ENCODE results near the gene TENT4A. TPM values are rescaled to one million over a fixed set of nuclear protein-coding genes. Genes with fewer than 3 reads are reported as not detected.

The TENT4A gene
- total RNA-seq, 2 experiments from 2014 or later = 37.4 to 55.3 TPM

GRCh38 chr5:6716629-6717149 is 3.5 kb downstream of the TENT4A start:
- Mint-ChIP-seq H3K9me3 (ENCODE audit: low read depth) (no peaks in the 10 kb centered on the region), H3K36me3 (peaks cover 35% of the 10 kb centered on the region), H3K27me3 (no peaks in the 10 kb centered on the region), H3K27ac (peak overlapping the region; percentile 26), H3K4me3 (peak overlapping the region; percentile 88), H3K4me1 (peaks cover 61% of the 10 kb centered on the region)
- DNase-seq (no peak), ATAC-seq (no peak)
- CTCF ChIA-PET = interaction anchor here (1.0 to 1.2 kb wide), 3 partner anchors 12 to 28 kb away, joined by 3 to 4 read pairs (median 3); no protein-coding TSS in a partner anchor

- Mint-ChIP-seq H3K36me3 (peaks cover 36% of the 10 kb centered on the region), H3K27me3 (no peaks in the 10 kb centered on the region), H3K9me3 (ENCODE audit: low read depth) (no peaks in the 10 kb centered on the region), H3K4me3 (no peak overlapping the region), H3K4me1 (peaks cover 62% of the 10 kb centered on the region), H3K27ac (no peak overlapping the region)
- no peak for DNase-seq
- ATAC-seq = no peak
- CTCF ChIA-PET = interaction anchor here (1.0 to 1.1 kb wide), 2 partner anchors 15 to 27 kb away, joined by 3 to 4 read pairs; no protein-coding TSS in a partner anchor
Measured at GRCh38 chr5:6717247-6717646, 4.0 kb downstream of the TENT4A start.

DNA sequence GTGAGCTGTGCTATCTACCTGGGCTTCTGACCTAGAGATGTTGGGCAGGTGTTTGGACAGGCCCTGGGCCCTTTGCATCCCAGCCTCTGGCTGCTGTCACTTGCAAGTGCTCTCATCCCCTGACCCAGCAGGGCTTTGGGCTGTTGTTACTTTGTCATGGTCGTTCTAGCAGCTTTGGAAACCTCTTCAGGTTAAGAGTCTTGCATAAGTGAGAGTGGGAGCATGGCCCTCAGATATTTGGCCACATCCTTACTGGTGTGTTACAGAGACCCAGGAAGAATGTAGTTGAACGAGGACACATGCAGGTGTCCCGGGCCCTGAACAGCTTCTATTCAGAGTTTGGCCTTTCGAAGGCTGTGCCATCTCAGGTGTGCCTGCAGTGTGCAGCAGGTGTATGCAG is 4.5 kb downstream of the TENT4A start:
- DNase-seq = no peak

GRCh38 chr5:6718161-6718681 is 5.0 kb downstream of the TENT4A start:
- no peaks in the 10 kb centered on the region for H3K9me3 Mint-ChIP-seq (ENCODE audit: low read depth)
- H3K27ac Mint-ChIP-seq = no peak overlapping the region
- DNase-seq = no peak
- no peak for ATAC-seq
- H3K36me3 Mint-ChIP-seq = peaks cover 38% of the 10 kb centered on the region
- H3K4me3 Mint-ChIP-seq = no peak overlapping the region
- no peaks in the 10 kb centered on the region for H3K27me3 Mint-ChIP-seq
- CTCF ChIA-PET = no interaction called here
- peaks cover 69% of the 10 kb centered on the region for H3K4me1 Mint-ChIP-seq

More for the DNA sequence above, 4.5 kb downstream of the TENT4A start:
- H3K27ac Mint-ChIP-seq = no peak overlapping the region
- CTCF ChIA-PET = interaction anchor here (1.1 kb wide), 1 partner anchor 27 kb away, joined by 4 read pairs; no protein-coding TSS in a partner anchor
- peaks cover 66% of the 10 kb centered on the region for H3K4me1 Mint-ChIP-seq
- peaks cover 38% of the 10 kb centered on the region for H3K36me3 Mint-ChIP-seq
- no peaks in the 10 kb centered on the region for H3K9me3 Mint-ChIP-seq (ENCODE audit: low read depth)
- ATAC-seq = no peak
- no peaks in the 10 kb centered on the region for H3K27me3 Mint-ChIP-seq
- no peak overlapping the region for H3K4me3 Mint-ChIP-seq

- H3K36me3 Mint-ChIP-seq = peaks cover 43% of the 10 kb centered on the region
- ATAC-seq = no peak
- H3K27ac Mint-ChIP-seq = no peak overlapping the region
Measured at GRCh38 chr5:6718718-6719117, 5.5 kb downstream of the TENT4A start.

GRCh38 chr5:6719417-6719816 is 6.2 kb downstream of the TENT4A start:
- peaks cover 78% of the 10 kb centered on the region for H3K4me1 Mint-ChIP-seq
- no peak overlapping the region for H3K4me3 Mint-ChIP-seq
- no peaks in the 10 kb centered on the region for H3K27me3 Mint-ChIP-seq
- ATAC-seq (no peak), DNase-seq (no peak)
- H3K27ac Mint-ChIP-seq = no peak overlapping the region
- no peaks in the 10 kb centered on the region for H3K9me3 Mint-ChIP-seq (ENCODE audit: low read depth)
- CTCF ChIA-PET = no interaction called here
- H3K36me3 Mint-ChIP-seq = peaks cover 49% of the 10 kb centered on the region

More at GRCh38 chr5:6718718-6719117, 5.5 kb downstream of the TENT4A start:
- CTCF ChIA-PET = no interaction called here
- no peaks in the 10 kb centered on the region for H3K9me3 Mint-ChIP-seq (ENCODE audit: low read depth)
- no peak for DNase-seq
- no peak overlapping the region for H3K4me3 Mint-ChIP-seq
- peaks cover 74% of the 10 kb centered on the region for H3K4me1 Mint-ChIP-seq
- H3K27me3 Mint-ChIP-seq = no peaks in the 10 kb centered on the region

DNA sequence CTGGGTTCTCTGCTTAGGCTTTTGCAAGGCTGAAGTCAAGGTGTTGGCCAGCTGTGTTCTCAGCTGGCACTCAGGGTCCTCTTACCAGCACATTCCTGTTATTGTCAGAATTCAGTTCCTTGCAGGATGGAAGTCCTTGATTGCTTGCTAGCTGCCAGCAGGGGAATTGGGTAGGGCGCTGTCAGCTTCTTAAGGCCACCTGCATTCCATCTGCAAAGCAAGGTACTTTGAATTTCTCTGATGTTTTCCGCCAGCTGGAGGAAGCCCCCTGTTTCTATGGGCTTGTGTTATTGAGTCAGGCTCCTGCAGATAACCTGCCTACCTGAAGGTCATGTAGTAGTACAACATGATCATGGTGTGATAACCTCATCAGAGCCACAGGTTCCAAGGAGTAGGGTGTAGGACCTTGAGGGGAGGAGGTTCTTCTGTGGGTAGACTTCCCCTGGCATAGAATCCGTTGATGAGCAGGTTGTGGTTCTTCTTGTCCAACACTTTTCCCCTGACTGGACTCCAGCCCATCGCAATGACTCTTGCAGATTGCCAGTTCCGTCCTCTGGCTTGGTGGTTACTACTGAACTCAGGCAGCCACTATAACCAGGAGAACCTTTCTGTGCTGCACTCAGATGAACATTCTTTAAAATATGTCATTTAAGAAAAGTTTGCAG is 6.8 kb downstream of the TENT4A start:
- no peaks in the 10 kb centered on the region for H3K9me3 Mint-ChIP-seq (ENCODE audit: low read depth)
- H3K4me3 Mint-ChIP-seq = no peak overlapping the region
- H3K27ac Mint-ChIP-seq = peak overlapping the region; percentile 51
- peaks cover 48% of the 10 kb centered on the region for H3K36me3 Mint-ChIP-seq
- H3K27me3 Mint-ChIP-seq = no peaks in the 10 kb centered on the region
- ATAC-seq (no peak), DNase-seq (no peak)
- peaks cover 82% of the 10 kb centered on the region for H3K4me1 Mint-ChIP-seq
- CTCF ChIA-PET = no interaction called here

- no peaks in the 10 kb centered on the region for H3K27me3 Mint-ChIP-seq
- ATAC-seq (no peak), DNase-seq (no peak)
- H3K4me1 Mint-ChIP-seq = peaks cover 83% of the 10 kb centered on the region
- peaks cover 45% of the 10 kb centered on the region for H3K36me3 Mint-ChIP-seq
- H3K27ac Mint-ChIP-seq = no peak overlapping the region
- H3K9me3 Mint-ChIP-seq (ENCODE audit: low read depth) = no peaks in the 10 kb centered on the region
- CTCF ChIA-PET = no interaction called here
- no peak overlapping the region for H3K4me3 Mint-ChIP-seq
Measured at GRCh38 chr5:6720561-6720921, 7.3 kb downstream of the TENT4A start.

DNA sequence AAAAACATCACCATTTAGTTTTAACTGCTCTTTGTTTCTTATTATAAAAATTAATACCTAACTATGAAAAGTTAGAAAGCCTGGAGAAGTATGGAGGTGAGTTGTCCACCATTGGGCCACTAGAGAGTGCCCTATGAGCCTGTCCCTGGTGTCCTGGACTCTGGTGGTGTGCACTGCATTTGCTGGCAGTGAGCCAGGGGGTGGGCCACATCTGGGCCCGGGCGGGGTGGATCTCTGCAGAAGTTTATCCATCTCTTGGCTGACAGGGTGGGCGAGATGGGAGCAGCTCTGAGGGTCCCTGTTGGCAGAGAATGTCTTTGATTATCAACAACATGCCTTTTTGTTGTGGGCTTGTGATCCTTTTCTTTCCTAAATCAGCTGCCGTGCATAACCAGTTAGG is 8.2 kb downstream of the TENT4A start:
- H3K4me1 Mint-ChIP-seq = peaks cover 81% of the 10 kb centered on the region
- DNase-seq (no peak), ATAC-seq (no peak)
- peak overlapping the region; percentile 56 for H3K4me3 Mint-ChIP-seq
- no peaks in the 10 kb centered on the region for H3K9me3 Mint-ChIP-seq (ENCODE audit: low read depth)
- H3K27me3 Mint-ChIP-seq = no peaks in the 10 kb centered on the region
- CTCF ChIA-PET = no interaction called here
- H3K27ac Mint-ChIP-seq = peak overlapping the region; percentile 82
- H3K36me3 Mint-ChIP-seq = peaks cover 46% of the 10 kb centered on the region

DNA sequence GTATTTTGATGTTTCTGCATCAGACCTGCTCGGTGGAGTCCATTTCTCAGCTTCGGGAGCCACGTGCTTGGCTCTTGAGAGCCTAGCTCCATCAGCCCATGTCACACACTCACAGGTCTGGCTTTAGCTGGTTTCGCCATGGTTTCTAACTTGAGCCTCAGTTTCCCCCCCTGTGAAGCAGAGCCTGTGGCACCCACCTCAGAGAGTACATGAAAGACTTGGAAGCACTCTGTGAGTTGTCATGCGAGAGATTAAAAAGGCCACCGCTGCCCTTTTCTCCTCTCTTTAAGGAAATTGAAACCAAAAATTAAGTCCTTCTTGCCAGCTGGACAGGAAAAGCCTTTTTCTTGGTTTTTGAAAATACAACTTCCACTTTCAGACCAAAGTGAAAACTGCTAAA is 8.8 kb downstream of the TENT4A start:
- peak overlapping the region; percentile 82 for H3K27ac Mint-ChIP-seq
- no peaks in the 10 kb centered on the region for H3K27me3 Mint-ChIP-seq
- peaks cover 81% of the 10 kb centered on the region for H3K4me1 Mint-ChIP-seq
- peaks cover 43% of the 10 kb centered on the region for H3K36me3 Mint-ChIP-seq
- DNase-seq (no peak), ATAC-seq (peak; percentile 21)
- no peaks in the 10 kb centered on the region for H3K9me3 Mint-ChIP-seq (ENCODE audit: low read depth)
- CTCF ChIA-PET = interaction anchor here (0.7 kb wide), 1 partner anchor 29 kb away, joined by 3 read pairs; no protein-coding TSS in a partner anchor
- peak overlapping the region; percentile 56 for H3K4me3 Mint-ChIP-seq

DNA sequence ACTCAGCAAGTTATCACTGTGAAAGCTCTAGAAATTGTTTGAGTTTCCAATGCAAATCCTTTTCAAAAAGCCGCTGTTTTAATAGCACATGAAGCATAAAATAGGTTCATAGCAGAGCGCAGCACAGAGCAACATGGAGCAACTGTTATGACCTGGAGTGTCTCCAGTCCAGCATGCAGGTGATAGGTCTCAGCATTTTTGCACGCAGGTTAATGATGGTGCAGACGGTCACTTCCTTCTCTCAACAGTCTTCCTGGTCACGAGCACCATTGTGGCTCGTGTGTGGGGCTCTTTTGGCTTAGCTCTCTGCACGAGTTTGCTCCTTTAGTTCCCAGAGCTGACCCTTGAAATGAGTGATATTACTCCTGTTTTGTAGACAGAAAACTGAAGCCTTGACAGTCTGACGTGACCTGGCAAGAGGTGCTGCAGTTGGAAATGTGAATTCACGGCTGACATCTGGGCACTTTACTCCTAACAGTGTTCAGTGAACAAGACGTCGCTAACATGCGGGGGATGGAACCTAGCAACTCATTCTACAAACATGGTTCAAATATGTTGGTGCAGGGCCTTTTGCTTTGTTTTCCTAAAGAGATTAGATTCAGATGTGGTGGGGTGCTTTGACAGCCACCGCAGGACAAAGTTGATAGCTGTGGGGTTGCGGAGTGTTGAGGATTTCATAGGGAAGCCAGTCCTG is 10.0 kb downstream of the TENT4A start:
- H3K27me3 Mint-ChIP-seq = no peaks in the 10 kb centered on the region
- no peak for ATAC-seq
- CTCF ChIA-PET = no interaction called here

DNA sequence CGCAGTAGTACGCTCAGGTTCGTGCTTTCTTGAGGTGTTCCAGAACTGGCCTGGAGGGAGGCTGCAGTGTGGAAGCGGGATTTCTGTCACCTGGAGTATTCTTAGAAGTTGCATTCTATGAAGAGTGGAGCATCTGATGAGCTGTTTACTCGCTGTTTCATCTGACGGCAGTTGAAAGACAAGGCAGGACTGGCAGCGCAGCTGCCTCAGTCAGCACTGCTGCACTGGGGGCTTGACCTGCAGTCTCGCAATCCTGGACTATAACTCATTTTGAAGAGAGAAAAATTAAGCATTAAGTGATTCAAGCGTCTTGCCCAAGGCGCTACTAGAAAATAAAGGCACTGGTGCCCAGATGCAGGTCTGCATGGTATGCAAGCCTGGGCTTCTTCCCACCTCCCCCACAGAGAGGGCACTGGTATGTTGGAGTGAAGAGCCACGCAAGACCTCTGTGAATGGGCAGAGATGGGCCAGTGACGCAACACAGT is 10.6 kb downstream of the TENT4A start:
- Mint-ChIP-seq H3K27me3 (no peaks in the 10 kb centered on the region), H3K4me3 (no peak overlapping the region), H3K9me3 (ENCODE audit: low read depth) (no peaks in the 10 kb centered on the region), H3K4me1 (peaks cover 79% of the 10 kb centered on the region), H3K36me3 (peaks cover 32% of the 10 kb centered on the region), H3K27ac (no peak overlapping the region)
- CTCF ChIA-PET = no interaction called here
- no peak for ATAC-seq
- DNase-seq = no peak

More for the DNA sequence above, 10.0 kb downstream of the TENT4A start:
- H3K4me3 Mint-ChIP-seq = no peak overlapping the region
- no peak for DNase-seq
- peaks cover 37% of the 10 kb centered on the region for H3K36me3 Mint-ChIP-seq
- no peaks in the 10 kb centered on the region for H3K9me3 Mint-ChIP-seq (ENCODE audit: low read depth)
- peaks cover 81% of the 10 kb centered on the region for H3K4me1 Mint-ChIP-seq
- no peak overlapping the region for H3K27ac Mint-ChIP-seq

DNA sequence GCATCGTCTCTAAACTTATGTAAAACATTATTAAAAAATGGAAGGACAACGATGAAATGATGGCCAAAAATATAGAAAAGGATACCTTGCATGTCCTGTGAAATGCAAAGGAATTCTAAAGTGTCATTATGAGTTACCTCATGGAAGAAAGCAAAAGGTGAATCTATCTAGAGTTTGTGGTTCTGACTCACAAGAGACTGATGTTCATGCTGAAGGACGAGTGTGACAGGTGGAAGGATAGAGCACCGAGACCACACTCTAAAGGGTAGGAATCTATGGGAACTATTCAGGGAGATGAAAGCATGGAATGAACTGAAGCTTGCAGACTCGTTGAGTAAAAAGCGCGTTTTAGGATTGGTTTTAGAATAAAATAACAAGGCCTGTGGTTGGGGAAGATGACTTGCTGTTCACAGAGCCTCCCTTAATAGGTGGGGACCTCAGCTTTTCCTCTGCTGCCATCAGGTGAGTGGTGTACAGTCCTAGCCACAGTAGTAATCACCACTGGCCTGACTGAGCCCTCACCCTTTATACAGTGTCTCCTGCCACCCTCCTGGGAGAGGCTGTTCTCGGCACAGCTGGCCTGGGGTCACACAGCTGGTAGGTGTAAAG is 11.2 kb downstream of the TENT4A start:
- Mint-ChIP-seq H3K4me3 (no peak overlapping the region), H3K9me3 (ENCODE audit: low read depth) (no peaks in the 10 kb centered on the region), H3K27ac (no peak overlapping the region), H3K27me3 (no peaks in the 10 kb centered on the region), H3K4me1 (peaks cover 80% of the 10 kb centered on the region), H3K36me3 (peaks cover 27% of the 10 kb centered on the region)
- ATAC-seq (no peak), DNase-seq (no peak)
- CTCF ChIA-PET = no interaction called here
